ENCODE data around the gene RPL13A. TPM values are rescaled to one million over a fixed set of nuclear protein-coding genes. Genes with fewer than 3 reads are reported as not detected.

RPL13A gene
- 3,942 to 4,218 TPM (median 4,024 TPM) in 5 replicates for total RNA-seq (2022; extraction: Qiagen RNA extraction)

DNA sequence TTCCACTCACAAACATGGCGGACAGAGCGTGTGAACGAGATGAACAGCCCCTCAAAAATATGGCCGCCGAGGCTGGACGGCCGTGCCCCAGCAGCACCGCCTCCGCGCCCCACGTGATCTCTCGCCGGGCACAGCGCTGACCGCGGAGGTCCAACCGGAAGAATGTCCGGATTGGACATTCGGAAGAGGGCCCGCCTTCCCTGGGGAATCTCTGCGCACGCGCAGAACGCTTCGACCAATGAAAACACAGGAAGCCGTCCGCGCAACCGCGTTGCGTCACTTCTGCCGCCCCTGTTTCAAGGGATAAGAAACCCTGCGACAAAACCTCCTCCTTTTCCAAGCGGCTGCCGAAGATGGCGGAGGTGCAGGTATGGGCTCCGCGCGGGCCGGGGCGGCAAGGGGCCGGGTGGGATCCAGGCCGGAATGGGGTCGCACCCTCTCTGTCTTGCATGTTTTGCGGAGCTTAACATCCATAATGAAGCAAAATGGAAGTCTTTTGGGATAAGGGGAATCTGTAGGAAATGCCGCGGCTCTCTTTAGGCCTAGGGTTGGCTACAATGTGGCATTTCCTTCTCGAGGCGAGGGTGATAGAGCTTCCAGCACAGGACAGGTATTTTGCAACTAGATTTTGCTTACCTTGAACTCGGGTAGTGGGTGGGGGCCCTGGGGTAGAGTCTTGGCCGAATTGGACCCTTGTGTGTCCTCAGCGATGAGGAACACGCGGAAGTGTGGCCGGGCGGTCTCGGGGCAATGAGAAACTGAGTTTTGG is at the start of gene RPL13A:
TSS of gene RPL13A (plus strand) at position 332 of the 769 bp plus-strand sequence. CDS start at position 354, 22 bp downstream.

DNA sequence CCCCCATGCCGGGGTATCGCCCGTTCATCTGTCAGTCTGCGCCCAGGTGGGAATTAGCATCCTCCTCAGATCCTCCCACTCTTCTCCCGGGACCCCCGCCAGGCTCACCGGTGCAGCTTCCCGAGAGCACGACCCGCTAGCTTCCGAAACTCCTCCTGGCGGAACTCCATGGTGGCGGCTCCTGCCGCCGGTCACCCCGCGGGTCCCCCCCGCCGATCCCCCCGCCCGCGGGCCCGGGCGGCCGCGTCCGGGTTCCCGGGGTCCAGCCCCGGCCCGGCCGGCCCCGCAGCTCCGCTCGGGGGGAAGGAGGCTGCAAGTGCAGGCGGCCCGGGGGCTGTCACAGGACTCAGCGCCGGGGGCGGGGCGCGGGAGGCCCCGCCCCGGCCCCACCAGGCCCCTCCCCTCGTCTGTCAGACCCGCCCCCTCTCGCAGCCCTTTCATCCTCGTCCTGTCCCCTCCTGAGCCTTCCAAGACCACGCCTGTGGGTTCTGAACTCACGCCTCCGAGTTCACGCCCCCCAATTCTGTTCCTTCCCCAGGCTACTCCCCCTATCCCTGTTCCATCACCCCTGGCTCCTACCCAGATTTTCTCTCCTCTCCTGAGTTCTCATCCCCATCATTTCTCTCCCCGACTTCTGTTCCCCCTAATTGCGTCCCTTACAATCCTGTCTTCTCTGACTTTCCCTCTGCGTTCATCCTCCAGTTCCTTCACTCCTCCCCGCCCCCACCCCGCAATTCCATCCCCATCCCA is 46.0 kb upstream of the RPL13A start, which contains the start of gene SLC17A7:
TSS of gene SLC17A7 (minus strand) at position 318 of the 750 bp plus-strand sequence. CDS start at position 170, 148 bp downstream.

GRCh38 chr19:49451430-49452181 is 35.8 kb upstream of the RPL13A start, which contains the start of gene PIH1D1:
TSS of gene PIH1D1 (minus strand) at chr19:49451814. CDS start at chr19:49451574, 240 bp downstream.

DNA sequence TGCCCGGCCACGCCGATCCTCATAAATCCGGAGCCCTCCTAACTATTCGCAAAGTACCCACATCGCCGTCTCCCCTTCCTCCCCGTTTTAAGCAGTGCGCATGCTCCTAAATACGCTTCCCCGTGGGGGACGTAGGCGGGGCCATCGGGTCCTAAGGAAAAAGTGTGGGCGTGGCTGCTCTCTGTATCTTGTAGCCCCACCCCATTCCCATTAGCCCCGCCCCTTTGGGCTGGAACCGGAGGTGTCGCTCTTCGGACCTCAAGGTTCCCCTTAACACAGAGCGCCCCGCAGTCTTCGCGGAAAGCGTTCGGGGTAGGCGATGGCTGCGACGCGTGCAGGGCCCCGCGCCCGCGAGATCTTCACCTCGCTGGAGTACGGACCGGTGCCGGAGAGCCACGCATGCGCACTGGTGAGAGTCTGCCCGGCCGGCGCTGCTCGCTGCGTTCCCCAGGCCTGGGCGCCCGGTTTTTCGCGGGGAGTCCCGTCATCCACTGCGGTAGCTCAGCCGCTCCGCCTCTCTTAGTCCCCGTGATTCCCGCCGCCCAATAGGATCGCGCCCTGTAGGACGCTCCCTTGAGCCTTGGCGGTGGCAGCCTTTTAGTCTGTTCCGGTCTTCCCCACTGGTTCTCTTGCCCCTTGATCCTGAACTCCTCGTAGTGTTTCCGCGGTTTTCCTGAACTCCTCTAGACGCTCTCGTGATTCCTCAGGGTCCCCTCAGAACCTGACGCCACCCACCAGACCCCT is 34.2 kb upstream of the RPL13A start, which contains the start of gene ALDH16A1:
TSS of gene ALDH16A1 (plus strand) at position 213 of the 744 bp plus-strand sequence. CDS start at position 320, 107 bp downstream.

GRCh38 chr19:49473868-49474541 is 13.4 kb upstream of the RPL13A start, which contains the start of gene FLT3LG:
TSS of gene FLT3LG (plus strand) at chr19:49474215. CDS start at chr19:49474640, 425 bp downstream.

Other genes starting within 250 kb of the RPL13A start
- gene SLC6A16, start 162.4 kb upstream of the RPL13A start, total RNA-seq (2022; extraction: Qiagen RNA extraction), result 0.77 to 1.3 TPM (median 0.85 TPM) in 5 replicates
- gene CD37, start 152.2 kb upstream of the RPL13A start, total RNA-seq (2022; extraction: Qiagen RNA extraction), result not detected in 5 replicates
- gene TEAD2, start 125.2 kb upstream of the RPL13A start, total RNA-seq (2022; extraction: Qiagen RNA extraction), result 13.2 to 19.7 TPM (median 16.8 TPM) in 5 replicates
- gene DKKL1, start 123.7 kb upstream of the RPL13A start, total RNA-seq (2022; extraction: Qiagen RNA extraction), result 0.33 to 0.71 TPM (median 0.59 TPM) in 4 of 5 replicates, not detected in the other
- gene KASH5, start 99.4 kb upstream of the RPL13A start, total RNA-seq (2022; extraction: Qiagen RNA extraction), result 0.12 TPM in 1 of 5 replicates, not detected in the others
- not detected in 5 replicates for gene PTH2, start 64.2 kb upstream of the RPL13A start, total RNA-seq (2022; extraction: Qiagen RNA extraction)
- 0.14 to 0.24 TPM (median 0.16 TPM) in 5 replicates for gene GFY, start 62.2 kb upstream of the RPL13A start, total RNA-seq (2022; extraction: Qiagen RNA extraction)
- gene SLC17A7, start 46.1 kb upstream of the RPL13A start, total RNA-seq (2022; extraction: Qiagen RNA extraction), result 0.37 to 0.75 TPM (median 0.59 TPM) in 5 replicates
- 83.8 to 95.7 TPM (median 87.0 TPM) in 5 replicates for gene PIH1D1, start 35.8 kb upstream of the RPL13A start, total RNA-seq (2022; extraction: Qiagen RNA extraction)
- 16.6 to 24.0 TPM (median 22.1 TPM) in 5 replicates for gene ALDH16A1, start 34.4 kb upstream of the RPL13A start, total RNA-seq (2022; extraction: Qiagen RNA extraction)
- 1.1 to 1.4 TPM (median 1.3 TPM) in 5 replicates for gene FLT3LG, start 13.4 kb upstream of the RPL13A start, total RNA-seq (2022; extraction: Qiagen RNA extraction)
- 3,861 to 4,163 TPM (median 3,950 TPM) in 5 replicates for gene RPS11, start 8.8 kb downstream of the RPL13A start, total RNA-seq (2022; extraction: Qiagen RNA extraction)
- gene FCGRT, start 25.1 kb downstream of the RPL13A start, total RNA-seq (2022; extraction: Qiagen RNA extraction), result 23.5 to 32.7 TPM (median 30.2 TPM) in 5 replicates
- gene RCN3, start 40.4 kb downstream of the RPL13A start, total RNA-seq (2022; extraction: Qiagen RNA extraction), result 1.5 to 2.9 TPM (median 2.2 TPM) in 5 replicates
- 88.4 to 106 TPM (median 103 TPM) in 5 replicates for gene NOSIP, start 92.9 kb downstream of the RPL13A start, total RNA-seq (2022; extraction: Qiagen RNA extraction)
- gene PRRG2, start 93.7 kb downstream of the RPL13A start, total RNA-seq (2022; extraction: Qiagen RNA extraction), result 0.78 to 1.3 TPM (median 0.84 TPM) in 5 replicates
- gene PRR12, start 103.6 kb downstream of the RPL13A start, total RNA-seq (2022; extraction: Qiagen RNA extraction), result 30.3 to 35.7 TPM (median 34.3 TPM) in 5 replicates
- gene RRAS, start 152.5 kb downstream of the RPL13A start, total RNA-seq (2022; extraction: Qiagen RNA extraction), result 103 to 162 TPM (median 151 TPM) in 5 replicates
- gene SCAF1, start 154.6 kb downstream of the RPL13A start, total RNA-seq (2022; extraction: Qiagen RNA extraction), result 55.7 to 70.6 TPM (median 65.0 TPM) in 5 replicates
- gene IRF3, start 178.2 kb downstream of the RPL13A start, total RNA-seq (2022; extraction: Qiagen RNA extraction), result 91.9 to 104 TPM (median 99.5 TPM) in 5 replicates
- 52.0 to 76.1 TPM (median 68.7 TPM) in 5 replicates for gene BCL2L12, start 178.3 kb downstream of the RPL13A start, total RNA-seq (2022; extraction: Qiagen RNA extraction)
- gene PRMT1, start 189.7 kb downstream of the RPL13A start, total RNA-seq (2022; extraction: Qiagen RNA extraction), result 402 to 427 TPM (median 409 TPM) in 5 replicates
- 3.1 to 6.1 TPM (median 5.4 TPM) in 5 replicates for gene ADM5, start 202.0 kb downstream of the RPL13A start, total RNA-seq (2022; extraction: Qiagen RNA extraction)
- gene CPT1C, start 203.5 kb downstream of the RPL13A start, total RNA-seq (2022; extraction: Qiagen RNA extraction), result 10.9 to 14.1 TPM (median 11.8 TPM) in 5 replicates

All from A549 treated with Hydrocortisone at 1 μM for 4 hours (cell line).